GM10266 (cell line): ENCODE results near the gene C10orf88.

Source experiments
- DNase-seq: peaks from one replicate; pipeline ENCODE4 v3.0.0; 2012; ENCODE audit errors: extremely low spot score
- TF ChIP-seq, protein P1 (sequence below): IDR thresholded peaks from 2 replicates; pipeline ENCODE4 v1.5.1; 2012; ENCODE audit warnings: mild to moderate bottlenecking, low read depth; ENCODE audit not compliant: control insufficient read depth, insufficient read depth; ENCODE audit errors: missing control alignments

C10orf88 gene

GRCh38 chr10:122884166-122884565 is 69.9 kb downstream of the C10orf88 start:
- TF ChIP-seq, protein P1, sequence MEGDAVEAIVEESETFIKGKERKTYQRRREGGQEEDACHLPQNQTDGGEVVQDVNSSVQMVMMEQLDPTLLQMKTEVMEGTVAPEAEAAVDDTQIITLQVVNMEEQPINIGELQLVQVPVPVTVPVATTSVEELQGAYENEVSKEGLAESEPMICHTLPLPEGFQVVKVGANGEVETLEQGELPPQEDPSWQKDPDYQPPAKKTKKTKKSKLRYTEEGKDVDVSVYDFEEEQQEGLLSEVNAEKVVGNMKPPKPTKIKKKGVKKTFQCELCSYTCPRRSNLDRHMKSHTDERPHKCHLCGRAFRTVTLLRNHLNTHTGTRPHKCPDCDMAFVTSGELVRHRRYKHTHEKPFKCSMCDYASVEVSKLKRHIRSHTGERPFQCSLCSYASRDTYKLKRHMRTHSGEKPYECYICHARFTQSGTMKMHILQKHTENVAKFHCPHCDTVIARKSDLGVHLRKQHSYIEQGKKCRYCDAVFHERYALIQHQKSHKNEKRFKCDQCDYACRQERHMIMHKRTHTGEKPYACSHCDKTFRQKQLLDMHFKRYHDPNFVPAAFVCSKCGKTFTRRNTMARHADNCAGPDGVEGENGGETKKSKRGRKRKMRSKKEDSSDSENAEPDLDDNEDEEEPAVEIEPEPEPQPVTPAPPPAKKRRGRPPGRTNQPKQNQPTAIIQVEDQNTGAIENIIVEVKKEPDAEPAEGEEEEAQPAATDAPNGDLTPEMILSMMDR: no peak
- no peak for DNase-seq

DNA sequence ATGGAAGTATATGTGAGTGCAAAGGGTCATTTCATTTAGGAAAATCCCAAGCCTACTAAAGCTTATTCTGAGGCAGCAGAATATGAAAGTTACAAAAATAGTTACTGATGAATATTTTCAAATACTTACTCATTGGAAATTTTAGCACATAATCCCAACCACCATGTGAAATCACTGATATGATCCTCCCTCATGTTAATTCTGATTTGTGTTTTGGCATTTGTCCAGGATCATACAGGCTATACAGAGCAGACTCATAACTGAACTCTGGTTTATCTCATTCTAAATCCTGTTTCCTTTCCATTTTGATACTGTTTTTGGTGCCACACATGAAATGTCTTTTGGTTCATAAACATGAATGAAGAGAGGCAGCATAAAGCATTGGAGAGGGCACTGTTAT is 71.3 kb downstream of the C10orf88 start:
- TF ChIP-seq, protein P1: no peak
- DNase-seq: no peak
